Astrocyte (in vitro differentiated cells and primary cell): ENCODE measurements around the gene ATXN7L1. TPM values are rescaled to one million over a fixed set of nuclear protein-coding genes. Genes with fewer than 3 reads are reported as not detected.

Experiments used
- DNase-seq: peaks from one replicate; pipeline ENCODE4 v3.0.0-alpha.2; 2010; ENCODE audit warnings: low read depth
- FAIRE-seq: peaks from 2 replicates; lab custom pipeline; 2011; peaks lifted over from hg19 to GRCh38; lab: Jason Lieb, UNC
- H2AFZ ChIP-seq: 2 replicates; pipeline ENCODE4 v1.6.0; 2012; ENCODE audit warnings: low read depth, low read length, inconsistent platforms
- H3K27ac ChIP-seq: 2 replicates; pipeline ENCODE4 v1.5.1; 2011; ENCODE audit warnings: low read depth, low read length, inconsistent platforms
- H3K27me3 ChIP-seq: 2 replicates; pipeline ENCODE4 v1.6.0; 2011; ENCODE audit warnings: low read length, inconsistent platforms; ENCODE audit not compliant: insufficient read depth
- H3K36me3 ChIP-seq: 2 replicates; pipeline ENCODE4 v1.5.1; 2011; ENCODE audit warnings: low read length, inconsistent platforms; ENCODE audit not compliant: insufficient read depth
- H3K4me1 ChIP-seq: 2 replicates; pipeline ENCODE4 v1.5.1; 2011; ENCODE audit warnings: low read length, inconsistent platforms; ENCODE audit not compliant: insufficient read depth
- H3K4me2 ChIP-seq: 2 replicates; pipeline ENCODE4 v1.6.0; 2012; ENCODE audit warnings: low read length, inconsistent platforms
- H3K4me3 ChIP-seq: 2 replicates; pipeline ENCODE4 v1.5.1; 2011; ENCODE audit warnings: low read depth, mild to moderate bottlenecking, low read length, inconsistent platforms; ENCODE audit not compliant: insufficient read depth
- H3K79me2 ChIP-seq: 2 replicates; pipeline ENCODE4 v1.6.0; 2012; ENCODE audit warnings: mild to moderate bottlenecking, low read length, inconsistent platforms; ENCODE audit not compliant: insufficient read depth
- H3K9ac ChIP-seq: 2 replicates; pipeline ENCODE4 v1.6.0; 2012; ENCODE audit warnings: mild to moderate bottlenecking, low read length, inconsistent platforms
- H3K9me3 ChIP-seq: 2 replicates; pipeline ENCODE4 v1.5.1; 2012; ENCODE audit warnings: low read depth, mild to moderate bottlenecking, low read length, inconsistent platforms; ENCODE audit not compliant: insufficient read depth
- H4K20me1 ChIP-seq: 2 replicates; pipeline ENCODE4 v1.6.0; 2012; ENCODE audit warnings: low read length, inconsistent platforms; ENCODE audit not compliant: insufficient read depth
- H3K27ac Mint-ChIP-seq: one replicate; pipeline ENCODE4 v1.8.0; 2021; ENCODE audit warnings: mild to moderate bottlenecking, mixed read lengths; ENCODE audit not compliant: unreplicated experiment
- H3K27me3 Mint-ChIP-seq: one replicate; pipeline ENCODE4 v1.8.0; 2021; ENCODE audit warnings: low read depth, mixed read lengths; ENCODE audit not compliant: unreplicated experiment
- H3K36me3 Mint-ChIP-seq: one replicate; pipeline ENCODE4 v1.8.0; 2021; ENCODE audit warnings: low read depth, mixed read lengths; ENCODE audit not compliant: unreplicated experiment
- H3K4me1 Mint-ChIP-seq: one replicate; pipeline ENCODE4 v1.8.0; 2021; ENCODE audit warnings: low read depth, mixed read lengths; ENCODE audit not compliant: unreplicated experiment
- H3K4me3 Mint-ChIP-seq: one replicate; pipeline ENCODE4 v1.8.0; 2021; ENCODE audit warnings: mild to moderate bottlenecking, moderate library complexity, mixed read lengths; ENCODE audit not compliant: unreplicated experiment
- H3K9me3 Mint-ChIP-seq: one replicate; pipeline ENCODE4 v1.8.0; 2021; ENCODE audit warnings: mild to moderate bottlenecking, mixed read lengths; ENCODE audit not compliant: unreplicated experiment
- EZH2 ChIP-seq: IDR thresholded peaks from 2 replicates; pipeline ENCODE4 v1.6.1; 2012; ENCODE audit warnings: mild to moderate bottlenecking, low read length, inconsistent platforms; ENCODE audit not compliant: insufficient read depth
- total RNA-seq: library from RNA; stranded (reverse); gene quantifications from 2 replicates; pipeline ENCODE4 v1.2.1, GENCODE V29; 2021
- TF ChIP-seq, protein P1 (sequence below): IDR thresholded peaks from 2 replicates; pipeline ENCODE4 v1.5.1; 2011; ENCODE audit warnings: low read depth, mild to moderate bottlenecking, inconsistent platforms, low read length, moderate library complexity; ENCODE audit not compliant: insufficient read depth

ATXN7L1 gene
- total RNA-seq, 1 donor from 2014 or later: 7.6 TPM

DNA sequence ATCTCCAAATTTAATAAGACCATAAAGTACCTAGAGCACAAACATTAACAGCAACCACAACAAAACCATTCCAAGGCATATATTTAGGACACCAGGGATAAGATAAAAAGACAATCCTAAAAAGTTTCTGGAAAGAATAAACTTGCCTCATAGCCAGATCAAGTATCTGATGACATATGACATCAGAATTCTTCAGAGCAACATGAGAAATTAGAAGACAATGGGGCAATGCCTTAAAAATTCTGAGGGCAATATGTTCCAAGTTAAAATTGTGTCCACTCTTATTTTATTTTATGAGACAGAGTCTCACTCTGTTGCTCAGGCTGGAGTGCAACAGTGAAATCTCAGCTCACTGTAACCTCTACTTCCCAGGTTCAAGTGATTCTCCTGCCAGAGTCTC, 297.9 kb downstream of the ATXN7L1 start:
- Mint-ChIP-seq H3K27me3 (no peaks in the 10 kb centered on the region), H3K36me3 (peaks cover 2% of the 10 kb centered on the region), H3K9me3 (peaks cover 4% of the 10 kb centered on the region), H3K27ac (no peak overlapping the region), H3K4me1 (no peaks in the 10 kb centered on the region), H3K4me3 (no peak overlapping the region)
- DNase-seq (no peak), FAIRE-seq (no peak)
- H3K4me1 ChIP-seq: no peaks in the 10 kb centered on the region
- no peak for TF ChIP-seq EZH2
- no peaks in the 10 kb centered on the region for H3K79me2 ChIP-seq
- no peak overlapping the region for H3K9ac ChIP-seq
- no peak overlapping the region for H3K4me3 ChIP-seq
- H3K4me2 ChIP-seq: no peak overlapping the region
- no peaks in the 10 kb centered on the region for H3K27me3 ChIP-seq
- H3K36me3 ChIP-seq: no peaks in the 10 kb centered on the region
- H4K20me1 ChIP-seq: no peaks in the 10 kb centered on the region
- H3K9me3 ChIP-seq: no peaks in the 10 kb centered on the region
- no peak overlapping the region for H2AFZ ChIP-seq
- no peak overlapping the region for H3K27ac ChIP-seq

DNA sequence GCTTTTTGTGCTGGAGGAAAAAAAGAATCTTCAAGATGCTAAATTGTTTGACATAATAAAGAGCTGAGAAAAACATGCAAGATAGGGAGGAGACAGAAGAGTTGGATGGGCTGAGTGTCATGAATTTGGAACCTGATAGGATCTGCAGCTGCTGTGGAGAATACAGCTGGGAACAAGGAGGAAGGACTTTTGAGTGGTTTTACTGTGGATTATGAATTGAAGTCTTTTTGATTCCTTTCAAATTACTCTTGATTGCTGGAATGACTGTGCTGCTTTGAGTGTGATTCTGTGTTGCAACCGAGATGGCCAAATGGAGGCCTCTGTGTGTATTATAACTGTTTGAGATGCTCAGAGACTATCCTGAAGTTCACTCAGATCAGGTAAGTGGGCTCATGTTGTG, 299.1 kb downstream of the ATXN7L1 start:
- Histone ChIP-seq H2AFZ (no peak overlapping the region), H3K4me1 (no peaks in the 10 kb centered on the region), H3K27me3 (no peaks in the 10 kb centered on the region), H3K27ac (no peak overlapping the region), H3K9me3 (no peaks in the 10 kb centered on the region), H3K4me3 (no peak overlapping the region), H3K9ac (no peak overlapping the region), H3K36me3 (no peaks in the 10 kb centered on the region), H3K79me2 (no peaks in the 10 kb centered on the region), H3K4me2 (no peak overlapping the region), H4K20me1 (no peaks in the 10 kb centered on the region)
- Mint-ChIP-seq H3K9me3 (peaks cover 2% of the 10 kb centered on the region), H3K27me3 (no peaks in the 10 kb centered on the region), H3K36me3 (peaks cover 2% of the 10 kb centered on the region), H3K4me3 (no peak overlapping the region), H3K27ac (no peak overlapping the region), H3K4me1 (no peaks in the 10 kb centered on the region)
- no peak for TF ChIP-seq EZH2
- TF ChIP-seq, protein P1, sequence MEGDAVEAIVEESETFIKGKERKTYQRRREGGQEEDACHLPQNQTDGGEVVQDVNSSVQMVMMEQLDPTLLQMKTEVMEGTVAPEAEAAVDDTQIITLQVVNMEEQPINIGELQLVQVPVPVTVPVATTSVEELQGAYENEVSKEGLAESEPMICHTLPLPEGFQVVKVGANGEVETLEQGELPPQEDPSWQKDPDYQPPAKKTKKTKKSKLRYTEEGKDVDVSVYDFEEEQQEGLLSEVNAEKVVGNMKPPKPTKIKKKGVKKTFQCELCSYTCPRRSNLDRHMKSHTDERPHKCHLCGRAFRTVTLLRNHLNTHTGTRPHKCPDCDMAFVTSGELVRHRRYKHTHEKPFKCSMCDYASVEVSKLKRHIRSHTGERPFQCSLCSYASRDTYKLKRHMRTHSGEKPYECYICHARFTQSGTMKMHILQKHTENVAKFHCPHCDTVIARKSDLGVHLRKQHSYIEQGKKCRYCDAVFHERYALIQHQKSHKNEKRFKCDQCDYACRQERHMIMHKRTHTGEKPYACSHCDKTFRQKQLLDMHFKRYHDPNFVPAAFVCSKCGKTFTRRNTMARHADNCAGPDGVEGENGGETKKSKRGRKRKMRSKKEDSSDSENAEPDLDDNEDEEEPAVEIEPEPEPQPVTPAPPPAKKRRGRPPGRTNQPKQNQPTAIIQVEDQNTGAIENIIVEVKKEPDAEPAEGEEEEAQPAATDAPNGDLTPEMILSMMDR: no peak
- FAIRE-seq: no peak
- no peak for DNase-seq

DNA sequence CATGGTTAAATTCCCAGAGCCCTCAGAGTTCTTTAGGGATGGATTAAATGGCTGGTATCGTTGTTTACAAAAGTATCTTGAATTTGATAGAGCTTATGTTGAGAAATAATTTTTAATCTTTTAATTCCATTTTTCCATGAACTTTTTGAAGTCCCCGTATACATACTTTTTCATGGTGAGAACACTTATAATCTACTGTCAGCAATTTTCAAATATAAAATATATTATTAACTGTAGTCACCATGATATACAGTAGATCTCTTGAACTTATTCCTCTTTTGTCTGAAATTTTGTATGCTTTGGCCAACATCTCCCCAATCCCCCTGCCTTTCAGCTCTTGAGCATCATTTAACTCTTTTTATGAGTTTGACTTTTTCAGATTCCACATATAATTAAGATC, 304.5 kb downstream of the ATXN7L1 start:
- Mint-ChIP-seq H3K4me3 (no peak overlapping the region), H3K27ac (no peak overlapping the region)
- no peak for FAIRE-seq

More for the DNA sequence above, 304.5 kb downstream of the ATXN7L1 start:
- no peaks in the 10 kb centered on the region for H3K27me3 ChIP-seq
- DNase-seq: no peak
- H2AFZ ChIP-seq: no peak overlapping the region
- Mint-ChIP-seq H3K9me3 (peaks cover 2% of the 10 kb centered on the region), H3K4me1 (no peaks in the 10 kb centered on the region), H3K36me3 (peaks cover 2% of the 10 kb centered on the region), H3K27me3 (no peaks in the 10 kb centered on the region)
- no peak overlapping the region for H3K9ac ChIP-seq
- no peaks in the 10 kb centered on the region for H4K20me1 ChIP-seq
- H3K4me3 ChIP-seq: no peak overlapping the region
- H3K9me3 ChIP-seq: no peaks in the 10 kb centered on the region
- TF ChIP-seq EZH2: no peak
- TF ChIP-seq, protein P1: no peak
- H3K27ac ChIP-seq: no peak overlapping the region
- H3K4me1 ChIP-seq: no peaks in the 10 kb centered on the region
- H3K79me2 ChIP-seq: no peaks in the 10 kb centered on the region
- no peak overlapping the region for H3K4me2 ChIP-seq
- peaks cover 12% of the 10 kb centered on the region for H3K36me3 ChIP-seq
